Measurements from ENCODE around the gene HMCN2.

Gene HMCN2

GRCh38 chr9:130331061-130331460 is 65.5 kb downstream of the HMCN2 start:
- TF ChIP-seq, protein P1, sequence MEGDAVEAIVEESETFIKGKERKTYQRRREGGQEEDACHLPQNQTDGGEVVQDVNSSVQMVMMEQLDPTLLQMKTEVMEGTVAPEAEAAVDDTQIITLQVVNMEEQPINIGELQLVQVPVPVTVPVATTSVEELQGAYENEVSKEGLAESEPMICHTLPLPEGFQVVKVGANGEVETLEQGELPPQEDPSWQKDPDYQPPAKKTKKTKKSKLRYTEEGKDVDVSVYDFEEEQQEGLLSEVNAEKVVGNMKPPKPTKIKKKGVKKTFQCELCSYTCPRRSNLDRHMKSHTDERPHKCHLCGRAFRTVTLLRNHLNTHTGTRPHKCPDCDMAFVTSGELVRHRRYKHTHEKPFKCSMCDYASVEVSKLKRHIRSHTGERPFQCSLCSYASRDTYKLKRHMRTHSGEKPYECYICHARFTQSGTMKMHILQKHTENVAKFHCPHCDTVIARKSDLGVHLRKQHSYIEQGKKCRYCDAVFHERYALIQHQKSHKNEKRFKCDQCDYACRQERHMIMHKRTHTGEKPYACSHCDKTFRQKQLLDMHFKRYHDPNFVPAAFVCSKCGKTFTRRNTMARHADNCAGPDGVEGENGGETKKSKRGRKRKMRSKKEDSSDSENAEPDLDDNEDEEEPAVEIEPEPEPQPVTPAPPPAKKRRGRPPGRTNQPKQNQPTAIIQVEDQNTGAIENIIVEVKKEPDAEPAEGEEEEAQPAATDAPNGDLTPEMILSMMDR (conservative IDR thresholded peaks at IDR 0.05; ENCODE audit: low read depth, low read length), result no peak
- H3K4me3 ChIP-seq (ENCODE audit: low read length), result no peak overlapping the region
- DNase-seq (ENCODE audit: low read depth), result no peak

DNA sequence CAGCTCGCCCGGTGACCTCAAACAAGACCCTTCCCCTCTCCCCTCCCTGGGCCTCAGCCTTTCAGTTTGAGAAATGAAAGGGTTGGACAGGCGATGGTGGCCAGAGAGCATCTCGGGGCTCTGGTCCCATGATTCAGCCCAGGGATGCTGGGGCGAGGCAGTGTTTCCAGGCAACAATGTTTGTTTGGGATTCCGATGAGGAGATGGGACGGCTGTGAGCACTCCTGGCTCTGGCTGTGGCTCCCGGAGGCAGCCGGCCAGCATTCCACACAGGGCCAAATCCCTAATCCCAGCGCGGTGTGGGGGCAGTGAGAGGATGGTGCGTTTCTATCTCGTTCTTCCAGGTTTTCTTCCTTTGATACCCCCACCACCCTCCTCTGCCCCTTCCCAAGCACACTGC is 66.0 kb downstream of the HMCN2 start:
- no peak overlapping the region for H3K4me3 ChIP-seq (ENCODE audit: low read length)
- peak; percentile 68 for DNase-seq (ENCODE audit: low read depth)
- TF ChIP-seq, protein P1 (conservative IDR thresholded peaks at IDR 0.05; ENCODE audit: low read depth, low read length), result no peak

DNA sequence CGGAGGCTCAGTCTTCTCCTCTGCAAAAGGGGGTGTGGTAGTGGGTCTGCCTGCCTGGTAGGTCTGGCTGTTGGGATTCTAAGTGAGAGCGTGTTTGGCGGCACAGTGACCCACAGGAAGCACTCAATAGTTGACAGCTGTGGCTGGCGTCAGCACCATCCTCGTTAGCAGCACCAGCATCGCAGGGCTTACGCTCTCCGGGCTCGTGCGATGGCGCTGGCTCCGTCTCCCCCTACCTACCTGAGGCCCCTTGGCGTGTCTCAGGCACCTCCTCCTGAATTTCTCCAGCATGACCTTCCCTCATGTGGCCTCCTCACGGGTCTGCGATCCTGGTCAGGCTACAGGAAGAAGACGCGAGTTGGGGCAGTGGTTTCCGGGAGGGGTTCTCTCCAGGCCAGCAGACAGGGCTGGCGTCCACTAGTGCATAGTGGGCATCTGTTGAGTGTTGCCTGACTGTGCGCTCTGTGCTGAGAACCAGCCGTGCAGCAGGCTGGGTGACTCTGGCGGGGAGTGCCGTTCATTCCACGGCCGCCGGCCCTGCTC is 66.9 kb downstream of the HMCN2 start:
- TF ChIP-seq, protein P1 (conservative IDR thresholded peaks at IDR 0.05; ENCODE audit: low read depth, low read length), result no peak
- no peak overlapping the region for H3K4me3 ChIP-seq (ENCODE audit: low read length)
- DNase-seq (ENCODE audit: low read depth), result no peak

- TF ChIP-seq, protein P1 (conservative IDR thresholded peaks at IDR 0.05; ENCODE audit: low read depth, low read length), result no peak
- DNase-seq (ENCODE audit: low read depth), result no peak
- no peak overlapping the region for H3K4me3 ChIP-seq (ENCODE audit: low read length)
Observed at GRCh38 chr9:130333041-130333711, 67.6 kb downstream of the HMCN2 start.

DNA sequence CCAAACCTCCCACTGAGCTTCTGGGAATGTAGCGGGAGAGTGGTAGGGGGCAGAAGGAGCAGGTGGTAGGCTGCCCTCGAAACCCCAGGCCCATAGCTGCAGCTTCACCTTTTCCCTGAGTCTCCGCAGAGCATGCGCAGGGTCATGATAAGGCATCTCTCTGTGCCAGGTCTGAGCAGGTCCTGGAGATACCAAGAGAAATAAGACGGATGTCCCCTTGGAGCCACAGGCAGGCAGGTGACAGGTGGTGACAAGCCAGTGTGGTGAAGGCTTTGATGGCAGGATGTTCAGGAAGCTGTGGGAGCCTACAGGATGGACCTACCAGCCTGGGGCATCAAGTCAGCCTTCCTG is 68.1 kb downstream of the HMCN2 start:
- DNase-seq (ENCODE audit: low read depth), result no peak
- H3K4me3 ChIP-seq (ENCODE audit: low read length), result no peak overlapping the region
- TF ChIP-seq, protein P1 (conservative IDR thresholded peaks at IDR 0.05; ENCODE audit: low read depth, low read length), result no peak

DNA sequence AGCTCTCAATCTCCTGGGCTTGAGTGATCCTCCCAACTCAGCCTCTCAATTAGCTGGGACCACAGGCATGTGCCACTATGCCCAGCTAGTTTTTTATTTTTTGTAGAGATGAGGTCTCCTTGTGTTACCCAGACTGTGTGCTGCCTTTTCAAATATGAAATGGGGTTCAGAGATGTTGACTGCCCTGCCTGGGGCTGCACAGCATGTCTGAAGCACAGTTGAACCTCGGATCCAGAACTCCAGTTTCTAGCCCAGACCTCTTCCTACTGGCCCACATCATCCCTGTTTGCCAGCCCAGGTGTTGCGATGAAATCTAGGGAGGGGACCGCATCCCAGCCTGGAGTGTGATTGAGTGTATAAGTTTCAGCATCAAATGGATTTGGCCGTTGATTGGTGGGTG is 69.4 kb downstream of the HMCN2 start:
- TF ChIP-seq, protein P1 (conservative IDR thresholded peaks at IDR 0.05; ENCODE audit: low read depth, low read length), result no peak
- no peak overlapping the region for H3K4me3 ChIP-seq (ENCODE audit: low read length)
- DNase-seq (ENCODE audit: low read depth), result no peak

- H3K4me3 ChIP-seq (ENCODE audit: low read length), result no peak overlapping the region
- TF ChIP-seq, protein P1 (conservative IDR thresholded peaks at IDR 0.05; ENCODE audit: low read depth, low read length), result no peak
- DNase-seq (ENCODE audit: low read depth), result no peak
Observed at GRCh38 chr9:130336027-130336610, 70.6 kb downstream of the HMCN2 start.

All from retinal pigment epithelial cell (primary cell).